B cell (primary cell): ENCODE measurements around the gene C10orf90. TPM values are rescaled to one million over a fixed set of nuclear protein-coding genes. Genes with fewer than 3 reads are reported as not detected.

Source experiments
- ATAC-seq: fragments of 200-7000 bp; cut with Tn5 transposase; one replicate; pipeline ENCODE4 v1.10.0; 2021; ENCODE audit warnings: low read depth, mild to moderate bottlenecking, moderate number of reproducible peaks, moderate library complexity
- CTCF ChIA-PET: fragments of 350-600 bp; sonication (Branson Sonifier 250); formaldehyde crosslinking; loops from one replicate; lab custom pipeline; 2021; ENCODE audit warnings: antibody characterized with exemption, inconsistent platforms; lab: Charles Lee
- POLR2A ChIA-PET: fragments of 350-600 bp; sonication (Branson Sonifier 250); formaldehyde crosslinking; loops from one replicate; lab custom pipeline; 2021; ENCODE audit warnings: antibody characterized with exemption; lab: Charles Lee
- DNase-seq: peaks from one replicate; pipeline ENCODE4 v3.0.0; 2013
- H2AFZ ChIP-seq: 2 replicates; pipeline ENCODE4 v1.6.1; 2012; ENCODE audit warnings: mild to moderate bottlenecking, low read depth, low read length; ENCODE audit not compliant: insufficient read depth, poor library complexity, severe bottlenecking
- H3K27ac ChIP-seq, 2 donors: 1 replicate in 1 of 2; 2 replicates in 1 of 2; pipeline ENCODE4 v1.5.1; 2012 to 2013; ENCODE audit warnings: low read length in 2 of 2, mild to moderate bottlenecking in 2 of 2, moderate library complexity in 1 of 2
- H3K27me3 ChIP-seq, 4 experiments: fragments of 200-600 bp in 1 of 4; sonication (generic) in 1 of 4; replicated peaks in 1 of 4; 1 replicate in 2 of 4; 2 replicates in 2 of 4; pipeline versions ENCODE4 v1.6.1 to v1.7.0; 2013 to 2016; ENCODE audit warnings: low read length in 3 of 4, mild to moderate bottlenecking in 2 of 4, mixed read lengths in 1 of 4, moderate library complexity in 1 of 4; ENCODE audit not compliant: insufficient read depth in 4 of 4, control insufficient read depth in 3 of 4; ENCODE audit errors: control extremely low read depth in 1 of 4
- H3K36me3 ChIP-seq, 2 experiments: replicated peaks in 1 of 2; 1 replicate in 1 of 2; 2 replicates in 1 of 2; pipeline versions ENCODE4 v1.6.1 to v1.7.1; 2013; ENCODE audit warnings: low read length in 1 of 2; ENCODE audit not compliant: insufficient read depth in 2 of 2, control insufficient read depth in 1 of 2; ENCODE audit errors: control extremely low read depth in 1 of 2, extremely low read depth in 1 of 2
- H3K4me1 ChIP-seq, 2 donors: fragments of 200-600 bp in 1 of 2; sonication (generic) in 1 of 2; 1 replicate in 1 of 2; 2 replicates in 1 of 2; pipeline versions ENCODE4 v1.5.1 to v1.6.1; 2013 to 2017; ENCODE audit warnings: low read length in 2 of 2; ENCODE audit not compliant: control insufficient read depth in 2 of 2, insufficient read depth in 2 of 2
- H3K4me2 ChIP-seq: replicated peaks from 2 replicates; pipeline ENCODE3; 2012; ENCODE audit warnings: mild to moderate bottlenecking, low read depth, low read length; ENCODE audit not compliant: poor library complexity, severe bottlenecking
- H3K4me3 ChIP-seq, 5 experiments: fragments of 200-600 bp in 1 of 5; sonication (generic) in 1 of 5; 1 replicate in 3 of 5; 2 replicates in 2 of 5; pipeline versions ENCODE4 v1.5.1 to v1.7.0; 2011 to 2016; ENCODE audit warnings: low read length in 4 of 5, mild to moderate bottlenecking in 4 of 5, low read depth in 2 of 5, control low read depth in 1 of 5, moderate library complexity in 1 of 5; ENCODE audit not compliant: insufficient read depth in 1 of 5; ENCODE audit errors: control extremely low read depth in 1 of 5, extremely low read depth in 1 of 5
- H3K79me2 ChIP-seq: fragments of 200-600 bp; sonication (generic); one replicate; pipeline ENCODE4 v1.6.0; 2016; ENCODE audit warnings: low read length; ENCODE audit not compliant: control insufficient read depth, insufficient read depth
- H3K9ac ChIP-seq: fragments of 200-600 bp; sonication (generic); 2 replicates; pipeline ENCODE4 v1.6.1; 2017; ENCODE audit warnings: mild to moderate bottlenecking, low read length, moderate library complexity
- H3K9me3 ChIP-seq, 3 donors: one replicate each; pipeline versions ENCODE4 v1.6.1 to v1.7.1; 2013; ENCODE audit warnings: low read length in 2 of 3; ENCODE audit not compliant: control insufficient read depth in 2 of 3, insufficient read depth in 1 of 3; ENCODE audit errors: control extremely low read depth in 1 of 3
- H4K20me1 ChIP-seq: 2 replicates; pipeline ENCODE4 v1.6.0; 2012; ENCODE audit warnings: mild to moderate bottlenecking, low read length; ENCODE audit not compliant: insufficient read depth, control insufficient read depth, poor library complexity, severe bottlenecking
- H3K27ac Mint-ChIP-seq: one replicate; pipeline ENCODE4 v1.8.0; 2021; ENCODE audit warnings: mixed read lengths
- H3K27me3 Mint-ChIP-seq: one replicate; pipeline ENCODE4 v1.8.0; 2021; ENCODE audit warnings: mixed read lengths
- H3K4me1 Mint-ChIP-seq: one replicate; pipeline ENCODE4 v1.8.0; 2021; ENCODE audit warnings: mixed read lengths
- H3K4me3 Mint-ChIP-seq: one replicate; pipeline ENCODE4 v1.8.0; 2021; ENCODE audit warnings: mixed read lengths
- H3K9me3 Mint-ChIP-seq: one replicate; pipeline ENCODE4 v1.8.0; 2022; ENCODE audit warnings: mixed read lengths; ENCODE audit not compliant: insufficient read depth
- CTCF ChIP-seq: fragments of 200-600 bp; IDR thresholded peaks from one replicate; pipeline ENCODE4 v1.8.0; 2022; ENCODE audit warnings: antibody characterized with exemption, mild to moderate bottlenecking
- EZH2 ChIP-seq: IDR thresholded peaks from 2 replicates; pipeline ENCODE4 v1.6.1; 2012; ENCODE audit warnings: borderline replicate concordance, low read depth, mild to moderate bottlenecking, moderate library complexity, low read length; ENCODE audit not compliant: insufficient read depth, poor library complexity, severe bottlenecking
- WGBS: methylation state at CpG from one replicate; pipeline ENCODE4 v1.1.5; 2013; ENCODE audit warnings: missing lambda C conversion rate; ENCODE audit not compliant: insufficient coverage; 5-methylcytosine and 5-hydroxymethylcytosine counted together
- intact Hi-C: fragments of 100-400 bp; cut with micrococcal nuclease; formaldehyde crosslinking; loops from one replicate; pipeline ENCODE4 v1.10.0; 2022
- polyA plus RNA-seq: library from polyadenylated mRNA; depleted of rRNA; stranded (reverse); fragments of >200 nt; gene quantifications from 2 replicates; pipeline ENCODE4 v1.2.3, GENCODE V29; 2012
- total RNA-seq, 2 donors: library from RNA; stranded (reverse); fragments of 120-200 nt in 1 of 2; gene quantifications; 1 replicate in 1 of 2; 2 replicates in 1 of 2; pipeline versions ENCODE4 v1.2.3 to v1.2.4, GENCODE V29; 2013 to 2022

Gene C10orf90
- total and polyA plus RNA-seq, 2 donors (not counting 1 experiment from before 2014, with no cell fraction given), result not detected

DNA sequence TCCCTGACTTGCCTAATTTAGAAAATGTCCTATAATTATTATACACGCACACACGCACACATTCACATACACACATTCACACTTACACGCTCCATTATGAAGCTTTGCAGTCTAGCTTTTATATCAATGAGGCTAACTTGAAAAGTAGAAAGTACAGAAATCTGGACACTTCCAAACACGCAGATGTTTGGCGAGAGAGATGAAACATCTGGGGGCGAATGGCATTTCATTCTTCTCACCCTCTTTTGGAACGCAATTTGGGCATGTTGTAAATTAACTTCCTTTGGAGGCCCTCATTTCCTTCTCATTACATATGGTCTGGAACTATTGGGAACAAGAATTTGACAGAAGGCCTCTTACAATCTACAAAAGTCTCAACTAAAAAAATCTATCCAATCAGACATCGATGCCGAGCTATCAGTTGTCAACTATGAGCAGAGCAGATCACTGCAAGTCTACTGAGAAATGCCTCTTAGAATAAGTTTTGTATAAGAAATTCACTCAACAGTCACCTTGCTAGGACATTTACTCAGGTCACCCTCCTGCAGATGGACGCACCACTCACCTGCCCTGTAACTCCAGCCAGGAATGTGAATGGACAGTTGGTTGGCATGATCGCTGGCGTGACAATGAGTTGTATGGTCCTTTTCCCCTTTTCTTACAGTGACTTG is 167.0 kb downstream of the C10orf90 start:
- Mint-ChIP-seq H3K4me3 (no peak overlapping the region), H3K9me3 (no peaks in the 10 kb centered on the region), H3K4me1 (no peaks in the 10 kb centered on the region), H3K27me3 (no peaks in the 10 kb centered on the region), H3K27ac (no peak overlapping the region)
- H3K36me3 ChIP-seq, result no peaks in the 10 kb centered on the region
- intact Hi-C loops, result no loop called here
- no peak overlapping the region for H3K9ac ChIP-seq
- H3K4me3 ChIP-seq, result no peak overlapping the region
- ChIA-PET CTCF (interaction anchor here (0.7 to 5.3 kb wide), 9 partner anchors 9 to 634 kb away, joined by 3 to 80 read pairs (median 4); no protein-coding TSS in a partner anchor), POLR2A (no interaction called here)
- no peak for DNase-seq
- H2AFZ ChIP-seq, result no peak overlapping the region
- H4K20me1 ChIP-seq, result no peaks in the 10 kb centered on the region
- no peaks in the 10 kb centered on the region for H3K4me1 ChIP-seq
- H3K79me2 ChIP-seq, result no peaks in the 10 kb centered on the region
- no peak for ATAC-seq
- no peaks in the 10 kb centered on the region for H3K27me3 ChIP-seq
- 100% methylated on average over 3 of the region's 12 CpGs for WGBS
- no peaks in the 10 kb centered on the region for H3K9me3 ChIP-seq
- no peak overlapping the region for H3K27ac ChIP-seq
- no peak overlapping the region for H3K4me2 ChIP-seq
- no peak for TF ChIP-seq CTCF
- no peak for TF ChIP-seq EZH2

- no peak for DNase-seq
- H3K4me3 ChIP-seq, result no peak overlapping the region
- Mint-ChIP-seq H3K27me3 (no peaks in the 10 kb centered on the region), H3K4me3 (no peak overlapping the region), H3K27ac (no peak overlapping the region), H3K9me3 (no peaks in the 10 kb centered on the region), H3K4me1 (no peaks in the 10 kb centered on the region)
- ATAC-seq, result no peak
- H3K4me2 ChIP-seq, result no peak overlapping the region
- no peak overlapping the region for H2AFZ ChIP-seq
- no peak for TF ChIP-seq EZH2
- TF ChIP-seq CTCF, result no peak
- no peaks in the 10 kb centered on the region for H3K79me2 ChIP-seq
- CTCF ChIA-PET, result interaction anchor here (2.0 to 5.3 kb wide), 2 partner anchors 520 to 567 kb away, joined by 17 to 80 read pairs; no protein-coding TSS in a partner anchor
- H3K4me1 ChIP-seq, result no peaks in the 10 kb centered on the region
- WGBS, result 100% methylated on average over 1 of the region's 1 CpG
- H3K9ac ChIP-seq, result no peak overlapping the region
- H3K36me3 ChIP-seq, result no peaks in the 10 kb centered on the region
- no peaks in the 10 kb centered on the region for H4K20me1 ChIP-seq
- intact Hi-C loops, result no loop called here
- H3K9me3 ChIP-seq, result no peaks in the 10 kb centered on the region
- POLR2A ChIA-PET, result no interaction called here
- no peaks in the 10 kb centered on the region for H3K27me3 ChIP-seq
- H3K27ac ChIP-seq, result no peak overlapping the region
Measured at GRCh38 chr10:126502441-126502840, 168.1 kb downstream of the C10orf90 start.
